HCT116 (cell line): Measurements from ENCODE around the gene RAB13.

Experiments used
- ATF3 ChIP-seq: IDR thresholded peaks from 2 replicates; pipeline ENCODE4 v1.6.1; 2012
- CEBPB ChIP-seq: IDR thresholded peaks from 2 replicates; pipeline ENCODE4 v1.6.1; 2012; ENCODE audit warnings: low read depth
- CTCF ChIP-seq, 3 experiments: fragments of 200-600 bp in 1 of 3; sonication (generic) in 1 of 3; IDR thresholded peaks in 2 of 3; conservative IDR thresholded peaks in 1 of 3; 2 replicates each; pipeline ENCODE4 v1.5.1; 2012 to 2017; ENCODE audit warnings: low read depth in 2 of 3, low read length in 2 of 3, antibody characterized with exemption in 1 of 3, borderline replicate concordance in 1 of 3, control low read depth in 1 of 3, mild to moderate bottlenecking in 1 of 3, mixed read lengths in 1 of 3, mixed run types in 1 of 3, moderate library complexity in 1 of 3; ENCODE audit not compliant: insufficient read depth in 1 of 3
- EZH2 ChIP-seq: fragments of 200-600 bp; sonication (generic); IDR thresholded peaks from 2 replicates; pipeline ENCODE4 v1.6.1; 2017; ENCODE audit warnings: antibody characterized with exemption, mixed run types
- JUND ChIP-seq: IDR thresholded peaks from 2 replicates; pipeline ENCODE4 v1.6.1; 2012
- POLR2A ChIP-seq: IDR thresholded peaks from 2 replicates; pipeline ENCODE4 v1.7.0; 2011; ENCODE audit warnings: borderline replicate concordance; ENCODE audit not compliant: insufficient read depth, insufficient read length; ENCODE audit errors: extremely low read depth
- POLR2AphosphoS5 ChIP-seq: IDR thresholded peaks from 2 replicates; pipeline ENCODE4 v1.6.1; 2011; ENCODE audit warnings: mild to moderate bottlenecking, low read depth, low read length, moderate library complexity
- RAD21 ChIP-seq: IDR thresholded peaks from 2 replicates; pipeline ENCODE4 v1.6.1; 2012; ENCODE audit warnings: low read depth, mild to moderate bottlenecking
- SP1 ChIP-seq: IDR thresholded peaks from 2 replicates; pipeline ENCODE4 v1.6.1; 2012; ENCODE audit warnings: low read depth
- SRF ChIP-seq: IDR thresholded peaks from 2 replicates; pipeline ENCODE4 v1.6.1; 2012; ENCODE audit warnings: low read depth
- TCF7L2 ChIP-seq: IDR thresholded peaks from 2 replicates; pipeline ENCODE4 v1.7.0; 2011; ENCODE audit warnings: borderline replicate concordance, inconsistent platforms; ENCODE audit not compliant: insufficient read depth, insufficient read length; ENCODE audit errors: extremely low read depth
- ZFX ChIP-seq: fragments of 450-650 bp; IDR thresholded peaks from 2 replicates; pipeline ENCODE4 v1.6.1; 2017
- ZNF274 ChIP-seq: fragments of 200-500 bp; sonication (Bioruptor generic); IDR thresholded peaks from 2 replicates; pipeline ENCODE4 v1.6.1; 2014; ENCODE audit warnings: mild to moderate bottlenecking, low read depth, low read length, inconsistent platforms
- TF ChIP-seq, protein P1 (sequence below): IDR thresholded peaks from 2 replicates; pipeline ENCODE4 v1.6.1; 2011; ENCODE audit warnings: mild to moderate bottlenecking, low read length, moderate library complexity; ENCODE audit not compliant: insufficient replicate concordance; ENCODE audit errors: extremely low read depth

- no peak for TF ChIP-seq CTCF (IDR thresholded peaks at IDR 0.05 in 2 of 3, conservative IDR thresholded peaks at IDR 0.05 in 1 of 3; ENCODE audit: borderline replicate concordance in 1 of 3, insufficient read depth in 1 of 3, low read depth in 2 of 3, low read length in 2 of 3)
- no peak for TF ChIP-seq EZH2
- no peak for TF ChIP-seq ATF3
- TF ChIP-seq ZNF274: no peak
- TF ChIP-seq, protein P1, sequence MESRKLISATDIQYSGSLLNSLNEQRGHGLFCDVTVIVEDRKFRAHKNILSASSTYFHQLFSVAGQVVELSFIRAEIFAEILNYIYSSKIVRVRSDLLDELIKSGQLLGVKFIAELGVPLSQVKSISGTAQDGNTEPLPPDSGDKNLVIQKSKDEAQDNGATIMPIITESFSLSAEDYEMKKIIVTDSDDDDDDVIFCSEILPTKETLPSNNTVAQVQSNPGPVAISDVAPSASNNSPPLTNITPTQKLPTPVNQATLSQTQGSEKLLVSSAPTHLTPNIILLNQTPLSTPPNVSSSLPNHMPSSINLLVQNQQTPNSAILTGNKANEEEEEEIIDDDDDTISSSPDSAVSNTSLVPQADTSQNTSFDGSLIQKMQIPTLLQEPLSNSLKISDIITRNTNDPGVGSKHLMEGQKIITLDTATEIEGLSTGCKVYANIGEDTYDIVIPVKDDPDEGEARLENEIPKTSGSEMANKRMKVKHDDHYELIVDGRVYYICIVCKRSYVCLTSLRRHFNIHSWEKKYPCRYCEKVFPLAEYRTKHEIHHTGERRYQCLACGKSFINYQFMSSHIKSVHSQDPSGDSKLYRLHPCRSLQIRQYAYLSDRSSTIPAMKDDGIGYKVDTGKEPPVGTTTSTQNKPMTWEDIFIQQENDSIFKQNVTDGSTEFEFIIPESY: no peak
- TF ChIP-seq POLR2A: no peak
- no peak for TF ChIP-seq POLR2AphosphoS5
- no peak for TF ChIP-seq TCF7L2
- TF ChIP-seq JUND: no peak
- TF ChIP-seq RAD21: no peak
- TF ChIP-seq CEBPB: no peak
- no peak for TF ChIP-seq SP1
- TF ChIP-seq SRF: no peak
- TF ChIP-seq ZFX: no peak
Observed at GRCh38 chr1:154012129-154012528, 26.0 kb upstream of the RAB13 start.
